ENCODE measurements around the gene CHL1. TPM values are rescaled to one million over a fixed set of nuclear protein-coding genes. Genes with fewer than 3 reads are reported as not detected.

Gene CHL1
- total RNA-seq, 1 donor from 2014 or later, result 7.4 TPM

- Mint-ChIP-seq H3K4me1 (peaks cover 68% of the 10 kb centered on the region), H3K4me3 (peak overlapping the region; percentile 76), H3K27ac (peak overlapping the region; percentile 95), H3K36me3 (ENCODE audit: low read depth) (peaks cover 5% of the 10 kb centered on the region), H3K9me3 (peaks cover 11% of the 10 kb centered on the region), H3K27me3 (no peaks in the 10 kb centered on the region)
- CTCF ChIA-PET, result interaction anchor here (1.5 to 2.5 kb wide), 3 partner anchors 11 to 236 kb away, joined by 4 to 9 read pairs (median 6); no protein-coding TSS in a partner anchor
- peak; percentile 37 for DNase-seq
- no peak for TF ChIP-seq CTCF (IDR thresholded peaks at IDR 0.05)
- intact Hi-C loops (cut with micrococcal nuclease), result loop anchor here (1.0 kb wide), 4 partner anchors 12 to 81 kb away; no protein-coding TSS in a partner anchor
- ATAC-seq (ENCODE audit: low read depth), result peak; percentile 91
- POLR2A ChIA-PET, result interaction anchor here (0.9 to 2.3 kb wide), 5 partner anchors 11 to 81 kb away, joined by 3 to 21 read pairs (median 6); no protein-coding TSS in a partner anchor
Observed at GRCh38 chr3:278300-279064, 81.9 kb downstream of the CHL1 start.

- POLR2A ChIA-PET, result interaction anchor here (0.9 to 2.3 kb wide), 4 partner anchors 10 to 82 kb away, joined by 3 to 21 read pairs (median 7); no protein-coding TSS in a partner anchor
Observed at GRCh38 chr3:279325-279724, 82.8 kb downstream of the CHL1 start.

GRCh38 chr3:280681-281080 is 84.1 kb downstream of the CHL1 start:
- ChIA-PET POLR2A (interaction anchor here (0.7 kb wide), 2 partner anchors 9 to 28 kb away, joined by 3 read pairs; no protein-coding TSS in a partner anchor), CTCF (interaction anchor here (1.1 kb wide), 1 partner anchor 74 kb away, joined by 3 read pairs; no protein-coding TSS in a partner anchor)
- Mint-ChIP-seq H3K9me3 (peaks cover 11% of the 10 kb centered on the region), H3K27ac (peak overlapping the region; percentile 52), H3K36me3 (ENCODE audit: low read depth) (peaks cover 5% of the 10 kb centered on the region), H3K4me1 (peaks cover 49% of the 10 kb centered on the region), H3K27me3 (no peaks in the 10 kb centered on the region), H3K4me3 (no peak overlapping the region)
- intact Hi-C loops (cut with micrococcal nuclease), result no loop called here
- ATAC-seq (ENCODE audit: low read depth) (no peak), DNase-seq (no peak)
- TF ChIP-seq CTCF (IDR thresholded peaks at IDR 0.05), result no peak

More at GRCh38 chr3:279325-279724, 82.8 kb downstream of the CHL1 start:
- TF ChIP-seq CTCF (IDR thresholded peaks at IDR 0.05), result no peak
- Mint-ChIP-seq H3K9me3 (peaks cover 11% of the 10 kb centered on the region), H3K36me3 (ENCODE audit: low read depth) (peaks cover 5% of the 10 kb centered on the region), H3K4me1 (peaks cover 61% of the 10 kb centered on the region), H3K27ac (peak overlapping the region; percentile 95), H3K27me3 (no peaks in the 10 kb centered on the region), H3K4me3 (peak overlapping the region; percentile 76)
- no peak for DNase-seq
- ATAC-seq (ENCODE audit: low read depth), result no peak
- intact Hi-C loops (cut with micrococcal nuclease), result no loop called here
- CTCF ChIA-PET, result interaction anchor here (1.5 to 2.5 kb wide), 3 partner anchors 11 to 237 kb away, joined by 4 to 9 read pairs (median 6); no protein-coding TSS in a partner anchor

GRCh38 chr3:284322-284721 is 87.8 kb downstream of the CHL1 start:
- intact Hi-C loops (cut with micrococcal nuclease), result no loop called here
- H3K4me1 Mint-ChIP-seq, result peaks cover 30% of the 10 kb centered on the region

More at GRCh38 chr3:284322-284721, 87.8 kb downstream of the CHL1 start:
- no peaks in the 10 kb centered on the region for H3K27me3 Mint-ChIP-seq
- peaks cover 5% of the 10 kb centered on the region for H3K36me3 Mint-ChIP-seq (ENCODE audit: low read depth)
- no peak for ATAC-seq (ENCODE audit: low read depth)
- ChIA-PET CTCF (no interaction called here), POLR2A (no interaction called here)
- DNase-seq, result no peak
- no peak overlapping the region for H3K4me3 Mint-ChIP-seq
- H3K27ac Mint-ChIP-seq, result no peak overlapping the region
- TF ChIP-seq CTCF (IDR thresholded peaks at IDR 0.05), result no peak
- peaks cover 11% of the 10 kb centered on the region for H3K9me3 Mint-ChIP-seq

All from activated B cell treated with CpG ODN at 0.5 μM for 24 hours (primary cell).